Measurements from ENCODE around the gene TRIM10.

DNA sequence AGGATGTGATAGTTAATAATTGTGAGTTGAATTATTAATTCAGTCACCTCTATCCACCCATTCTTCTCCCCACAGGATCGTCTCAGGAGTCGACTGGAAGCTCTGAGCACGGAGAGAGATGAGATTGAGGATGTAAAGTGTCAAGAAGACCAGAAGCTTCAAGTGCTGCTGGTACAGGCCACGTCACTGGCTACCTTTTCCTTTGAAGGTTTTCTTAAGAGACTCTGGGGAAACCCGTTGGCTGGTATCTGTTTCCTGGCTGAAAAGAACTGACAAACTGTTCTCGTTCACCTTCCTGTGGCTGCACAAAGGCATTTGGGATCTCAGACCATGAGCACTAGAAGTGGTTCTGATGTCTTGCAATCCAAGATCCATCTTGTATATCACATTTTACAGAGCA lies 6.1 kb upstream of the TRIM10 start:
- TF ChIP-seq, protein P1, sequence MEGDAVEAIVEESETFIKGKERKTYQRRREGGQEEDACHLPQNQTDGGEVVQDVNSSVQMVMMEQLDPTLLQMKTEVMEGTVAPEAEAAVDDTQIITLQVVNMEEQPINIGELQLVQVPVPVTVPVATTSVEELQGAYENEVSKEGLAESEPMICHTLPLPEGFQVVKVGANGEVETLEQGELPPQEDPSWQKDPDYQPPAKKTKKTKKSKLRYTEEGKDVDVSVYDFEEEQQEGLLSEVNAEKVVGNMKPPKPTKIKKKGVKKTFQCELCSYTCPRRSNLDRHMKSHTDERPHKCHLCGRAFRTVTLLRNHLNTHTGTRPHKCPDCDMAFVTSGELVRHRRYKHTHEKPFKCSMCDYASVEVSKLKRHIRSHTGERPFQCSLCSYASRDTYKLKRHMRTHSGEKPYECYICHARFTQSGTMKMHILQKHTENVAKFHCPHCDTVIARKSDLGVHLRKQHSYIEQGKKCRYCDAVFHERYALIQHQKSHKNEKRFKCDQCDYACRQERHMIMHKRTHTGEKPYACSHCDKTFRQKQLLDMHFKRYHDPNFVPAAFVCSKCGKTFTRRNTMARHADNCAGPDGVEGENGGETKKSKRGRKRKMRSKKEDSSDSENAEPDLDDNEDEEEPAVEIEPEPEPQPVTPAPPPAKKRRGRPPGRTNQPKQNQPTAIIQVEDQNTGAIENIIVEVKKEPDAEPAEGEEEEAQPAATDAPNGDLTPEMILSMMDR (tag by site-specific recombination; IDR thresholded peaks at IDR 0.05): no peak
- TF ChIP-seq, protein P2, sequence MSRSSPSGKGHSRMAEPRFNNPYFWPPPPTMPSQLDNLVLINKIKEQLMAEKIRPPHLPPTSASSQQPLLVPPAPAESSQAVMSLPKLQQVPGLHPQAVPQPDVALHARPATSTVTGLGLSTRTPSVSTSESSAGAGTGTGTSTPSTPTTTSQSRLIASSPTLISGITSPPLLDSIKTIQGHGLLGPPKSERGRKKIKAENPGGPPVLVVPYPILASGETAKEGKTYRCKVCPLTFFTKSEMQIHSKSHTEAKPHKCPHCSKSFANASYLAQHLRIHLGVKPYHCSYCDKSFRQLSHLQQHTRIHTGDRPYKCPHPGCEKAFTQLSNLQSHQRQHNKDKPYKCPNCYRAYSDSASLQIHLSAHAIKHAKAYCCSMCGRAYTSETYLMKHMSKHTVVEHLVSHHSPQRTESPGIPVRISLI (tag by site-specific recombination; IDR thresholded peaks at IDR 0.05): no peak
